Stimulated activated CD8-positive, alpha-beta memory T cell treated with anti-CD3 and anti-CD28 coated beads, Interleukin-7, amount 100 ng/mL, for 1 hour (primary cell): ENCODE data around the gene GRIN3A.
"Not testable (repeated sequence)": the region's sequence is repeated elsewhere in the genome, so short reads cannot be mapped to it uniquely, and the experiment has no call there.

ENCODE experiments used
- DNase-seq, 2 donors: peaks; one replicate each; pipeline ENCODE4 v3.0.0-alpha.2; 2020; ENCODE audit warnings: low read depth in 2 of 2

Gene GRIN3A

GRCh38 chr9:101738566-101739183 is at the start of gene GRIN3A:
GRIN3A (minus strand) TSS chr9:101738647; CDS start chr9:101737979, 668 bp downstream.
- no peak for DNase-seq

GRCh38 chr9:101787891-101788290 is 49.4 kb upstream of the GRIN3A start:
- DNase-seq, result no peak

DNA sequence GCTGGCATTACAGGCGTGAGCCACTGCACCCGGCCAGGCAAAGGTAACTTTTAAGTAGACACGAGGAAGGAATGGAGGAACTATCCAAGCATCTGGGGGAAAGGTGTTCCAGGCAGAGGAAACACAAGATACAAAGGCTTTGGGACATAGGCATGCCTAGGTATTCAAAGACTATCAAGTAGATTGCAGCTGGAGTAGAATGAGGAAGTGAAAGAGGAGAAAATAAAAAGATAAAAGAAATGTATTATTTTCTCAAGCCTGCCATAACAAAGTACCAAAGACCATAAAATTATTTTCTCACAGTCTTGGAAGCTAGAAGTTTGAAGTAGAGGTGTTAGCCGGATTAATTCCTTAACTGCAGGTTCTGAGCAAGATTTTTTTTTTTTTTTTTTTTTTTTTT is 39.9 kb upstream of the GRIN3A start:
- DNase-seq, result no peak

DNA sequence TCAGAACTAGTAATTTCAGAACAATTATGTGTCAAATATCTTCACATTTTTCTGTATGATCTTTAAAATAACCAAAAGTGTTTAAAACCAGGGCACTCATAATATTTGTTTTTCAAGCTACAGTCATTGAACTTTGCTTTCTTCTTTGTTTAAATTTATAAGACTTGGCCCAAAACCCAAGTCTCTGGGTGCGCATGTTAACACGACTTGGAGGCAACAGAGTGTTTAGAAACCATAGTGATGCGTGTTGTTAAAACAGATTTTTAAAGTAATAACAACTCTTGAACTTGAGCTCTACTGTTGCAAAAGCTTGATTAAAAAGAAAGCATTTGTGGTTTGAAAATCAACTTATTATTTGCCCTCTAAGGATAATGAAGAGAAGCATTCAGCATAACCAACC is 26.0 kb upstream of the GRIN3A start:
- DNase-seq, result no peak

GRCh38 chr9:101758304-101758930 is 20.0 kb upstream of the GRIN3A start:
- DNase-seq, result no peak

GRCh38 chr9:101753716-101754115 is 15.3 kb upstream of the GRIN3A start:
- DNase-seq, result no peak

GRCh38 chr9:101751895-101752294 is 13.4 kb upstream of the GRIN3A start:
- DNase-seq, result no peak

DNA sequence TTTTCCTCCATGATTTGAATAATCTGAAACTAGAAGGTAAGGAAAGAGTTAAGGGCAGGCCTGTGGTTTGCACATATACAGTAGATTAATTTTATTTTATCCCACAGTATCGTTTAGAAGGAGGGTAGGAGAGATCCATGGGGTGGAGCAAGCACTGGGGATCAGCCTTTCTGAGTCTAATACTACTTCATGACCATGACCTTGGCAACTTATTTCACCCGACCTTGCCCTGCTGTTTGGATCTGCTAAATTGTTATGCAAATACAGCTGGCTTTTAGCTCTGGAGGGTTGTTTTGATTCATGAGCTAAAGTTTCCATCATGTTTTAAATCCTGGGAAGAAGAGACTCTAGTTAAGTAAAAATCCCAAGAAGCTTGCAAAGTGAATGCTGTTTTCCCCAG is 864 bp upstream of the GRIN3A start:
- no peak for DNase-seq

DNA sequence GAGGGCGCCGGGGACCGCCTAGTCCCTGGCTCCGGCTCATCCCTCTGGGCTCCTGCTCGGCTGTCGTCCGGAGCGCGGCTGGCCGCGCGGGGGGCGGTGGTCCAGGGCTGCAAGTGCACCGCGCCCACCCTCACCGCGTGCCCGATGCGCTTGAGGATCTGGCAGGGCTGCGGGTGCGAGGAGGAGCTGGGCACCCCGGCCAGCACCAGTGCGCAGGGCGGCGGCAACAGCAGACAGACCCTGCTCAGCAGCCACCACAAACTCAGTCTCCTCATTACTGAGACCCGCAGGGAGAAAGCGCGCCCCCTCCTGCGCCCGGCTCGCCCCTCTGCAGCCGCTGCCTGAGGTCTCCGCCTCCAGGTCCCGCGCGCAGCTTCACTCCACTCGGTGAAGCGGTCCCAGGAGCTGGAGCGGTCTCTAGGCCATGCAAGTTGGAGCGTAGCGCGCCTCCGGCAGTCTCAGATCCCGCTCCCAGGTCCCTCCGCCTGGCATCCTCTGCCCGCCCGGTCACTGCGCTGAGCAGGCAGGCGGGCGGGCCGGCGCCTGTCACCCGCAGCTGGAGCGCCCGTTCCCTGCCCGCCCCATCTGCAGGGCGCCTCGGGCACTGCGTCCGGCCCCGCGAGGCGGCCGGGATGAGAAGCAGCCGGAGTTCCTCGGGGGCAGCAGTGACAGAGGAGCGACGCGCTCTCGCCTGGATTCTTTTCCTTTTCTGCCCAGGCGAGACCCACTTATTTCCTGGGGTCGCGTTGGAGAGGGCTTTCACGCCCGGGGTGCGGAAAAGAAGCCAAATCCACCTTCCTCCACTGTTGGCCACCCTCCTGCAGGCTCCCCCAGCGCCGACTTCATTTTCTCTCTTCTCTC is 512 bp downstream of the GRIN3A start:
- no peak for DNase-seq

DNA sequence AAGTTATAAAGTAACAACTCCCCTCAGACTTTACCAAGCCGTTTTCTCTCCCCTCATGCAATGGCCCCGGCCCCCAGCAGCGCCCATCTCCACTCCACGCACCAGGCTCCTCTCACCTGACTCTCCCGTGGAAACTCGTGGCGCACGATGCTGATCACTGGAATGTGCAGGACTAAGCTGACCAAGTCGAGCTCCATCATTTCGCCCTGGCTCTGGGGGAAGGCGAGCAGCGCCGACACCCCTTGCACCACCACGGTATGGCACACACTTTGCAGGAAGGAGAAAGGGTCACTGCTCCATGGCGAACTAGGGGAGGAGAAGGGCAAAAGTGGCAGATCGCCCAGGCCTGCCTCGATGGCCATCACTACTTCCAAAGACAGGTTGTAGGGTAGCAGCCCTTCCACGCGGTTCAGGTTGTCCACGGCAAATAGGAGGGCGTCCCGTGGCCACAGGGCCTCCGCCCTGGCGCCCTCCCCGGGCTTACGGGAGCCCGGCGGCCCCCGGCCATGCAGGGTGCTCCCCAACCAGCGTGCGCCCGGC is 1.2 kb downstream of the GRIN3A start:
- no peak for DNase-seq

GRCh38 chr9:101736717-101737116 is 1.7 kb downstream of the GRIN3A start:
- DNase-seq, result no peak

GRCh38 chr9:101731429-101731828 is 7.0 kb downstream of the GRIN3A start:
- DNase-seq, result no peak

DNA sequence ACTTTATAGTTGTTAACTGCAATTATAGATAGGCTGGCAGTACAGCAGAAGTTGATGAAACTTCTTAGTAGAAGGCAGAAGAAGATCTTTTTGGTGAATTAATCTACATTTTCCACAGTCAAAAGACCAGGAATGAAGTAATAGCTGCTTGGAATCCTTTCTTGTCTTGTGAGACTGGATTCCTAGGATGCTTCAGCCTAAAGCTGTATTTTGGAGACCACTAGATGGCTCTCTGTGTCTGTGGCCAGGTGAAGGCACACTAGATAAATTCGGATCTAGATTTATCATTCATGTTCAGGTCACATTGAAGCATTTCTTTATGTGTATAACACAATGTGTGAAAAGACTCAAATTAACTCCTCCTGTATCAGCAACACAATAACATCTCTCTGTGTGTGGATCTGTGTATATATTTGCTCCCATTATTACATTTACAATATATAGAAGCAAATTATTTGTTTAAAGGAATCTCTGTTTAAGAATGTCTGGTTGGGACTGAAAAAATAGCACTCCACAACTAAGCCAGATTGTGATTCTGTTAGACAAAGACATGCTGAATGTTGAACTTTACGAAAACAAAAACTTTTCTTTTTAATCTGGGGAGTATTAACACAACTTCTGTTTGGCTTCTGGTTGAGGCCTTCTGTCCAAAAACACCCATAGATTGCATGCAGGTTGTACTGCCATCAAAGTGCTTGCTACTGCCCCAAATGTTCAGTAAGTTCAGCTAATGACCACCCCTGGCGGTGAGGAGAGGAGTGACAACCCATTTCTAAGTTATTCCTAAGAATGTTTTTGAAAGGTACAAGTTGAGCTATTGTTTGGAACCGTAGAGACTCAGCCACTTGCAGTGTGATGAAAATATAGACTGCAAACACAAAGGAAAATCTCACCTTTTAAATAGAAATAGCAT is 10.6 kb downstream of the GRIN3A start:
- no peak for DNase-seq

DNA sequence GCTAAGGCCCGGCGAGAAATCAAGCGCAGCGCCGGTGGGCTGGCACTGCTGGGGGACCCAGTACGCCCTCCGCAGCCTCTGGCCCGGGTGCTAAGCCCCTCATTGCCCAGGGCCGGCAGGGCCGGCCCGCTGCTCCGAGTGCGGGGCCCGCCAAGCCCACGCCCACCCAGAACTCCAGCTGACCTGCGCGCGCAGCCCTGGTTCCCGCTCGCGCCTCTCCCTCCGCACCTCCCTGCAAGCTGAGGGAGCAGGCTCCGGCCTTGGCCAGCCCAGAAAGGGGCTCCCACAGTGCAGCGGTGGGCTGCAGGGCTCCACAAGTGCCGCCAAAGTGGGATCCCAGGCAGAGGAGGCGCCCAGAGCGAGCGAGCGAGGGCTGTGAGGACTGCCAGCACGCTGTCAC is 14.2 kb downstream of the GRIN3A start:
- DNase-seq, result not testable (repeated sequence)

DNA sequence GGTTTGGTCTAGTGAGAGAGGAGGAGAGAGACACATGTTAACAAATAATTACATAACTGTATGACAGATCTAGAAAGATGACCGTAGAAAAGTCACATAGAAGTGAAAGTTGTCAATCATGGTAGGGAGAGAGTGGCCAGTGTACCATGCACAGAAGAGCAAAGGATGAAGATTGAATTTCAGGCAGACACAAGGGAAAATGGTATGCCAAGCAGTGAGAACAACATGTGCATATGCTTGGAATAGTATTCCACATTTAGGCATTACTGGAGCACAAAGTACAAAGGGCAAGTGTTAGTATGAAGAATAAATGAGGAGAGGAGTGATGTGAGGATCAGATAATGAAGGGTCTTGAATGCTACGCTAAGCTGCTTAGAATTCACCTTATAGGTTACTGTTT is 20.3 kb downstream of the GRIN3A start:
- no peak for DNase-seq

GRCh38 chr9:101716629-101717028 is 21.8 kb downstream of the GRIN3A start:
- no peak for DNase-seq

DNA sequence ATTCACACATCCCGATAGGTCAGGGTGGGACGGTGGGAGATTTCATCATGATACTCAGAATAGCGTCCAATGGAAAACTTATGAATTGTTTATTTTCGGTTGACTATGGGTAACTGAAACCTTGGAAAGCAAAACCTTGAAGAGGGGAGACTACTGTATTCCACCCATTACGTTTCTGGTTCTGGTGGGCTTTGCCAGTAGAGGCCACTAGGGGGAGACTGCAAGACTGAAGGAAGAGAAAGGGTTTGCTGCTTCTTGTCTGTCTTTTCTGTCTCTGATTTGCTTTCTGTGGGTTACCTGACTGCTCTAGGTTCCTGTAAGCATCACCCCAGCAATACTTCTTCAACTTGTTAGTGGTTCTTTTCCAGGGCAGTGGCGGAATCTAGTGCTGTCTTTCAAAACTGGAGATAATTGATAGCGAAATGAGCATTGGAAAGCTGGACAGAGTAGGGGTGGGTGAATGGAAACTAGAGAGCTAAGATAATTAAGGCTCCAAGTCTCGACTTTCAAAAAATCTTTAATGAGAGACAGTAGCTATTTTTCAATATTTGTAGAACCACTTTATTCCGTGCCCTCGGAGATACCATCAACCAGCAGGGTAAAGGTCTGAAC is 27.0 kb downstream of the GRIN3A start:
- no peak for DNase-seq

GRCh38 chr9:101708855-101709254 is 29.6 kb downstream of the GRIN3A start:
- no peak for DNase-seq

- DNase-seq, result no peak
These were observed 30.7 kb downstream of the GRIN3A start for GRCh38 chr9:101707721-101708120.

GRCh38 chr9:101706997-101707396 is 31.4 kb downstream of the GRIN3A start:
- DNase-seq, result no peak

GRCh38 chr9:101706261-101706798 is 32.1 kb downstream of the GRIN3A start:
- DNase-seq, result no peak
